ENCODE results near the gene DLX4. TPM values are rescaled to one million over a fixed set of nuclear protein-coding genes. Genes with fewer than 3 reads are reported as not detected.

The DLX4 gene
- total and polyA plus RNA-seq, 4 experiments from 2014 or later = 0.22 to 1.2 (median 0.52) TPM

GRCh38 chr17:49979748-49980479, 10.9 kb downstream of the DLX4 start:
- H3K27me3 ChIP-seq (ENCODE audit: insufficient read depth, low read length) = no peaks in the 10 kb centered on the region

GRCh38 chr17:49980703-49981197, 11.8 kb downstream of the DLX4 start:
- intact Hi-C loops (cut with micrococcal nuclease) = no loop called here
- H3K27me3 ChIP-seq (ENCODE audit: insufficient read depth, low read length) = no peaks in the 10 kb centered on the region

More at GRCh38 chr17:49979748-49980479, 10.9 kb downstream of the DLX4 start:
- ChIA-PET CTCF (ENCODE audit: partially characterized antibody) (interaction anchor here (0.9 to 3.1 kb wide), 5 partner anchors 10 to 116 kb away, joined by 3 to 14 read pairs (median 4); no protein-coding TSS in a partner anchor), POLR2A (ENCODE audit: partially characterized antibody) (no interaction called here)
- Mint-ChIP-seq H3K27ac (no peak overlapping the region), H3K9me3 (no peaks in the 10 kb centered on the region), H3K36me3 (peaks cover 0 to 1% of the 10 kb centered on the region in 2 donors), H3K4me1 (no peaks in the 10 kb centered on the region), H3K4me3 (no peak overlapping the region), H3K27me3 (peaks cover 24 to 41% of the 10 kb centered on the region in 2 donors)
- DNase-seq = no peak
- H3K4me3 ChIP-seq (ENCODE audit: low read length in 2 of 2) = no peak overlapping the region
- H3K4me1 ChIP-seq (ENCODE audit: insufficient read depth, low read length) = no peaks in the 10 kb centered on the region
- no peaks in the 10 kb centered on the region for H3K36me3 ChIP-seq (ENCODE audit: insufficient read depth, low read length)
- no peaks in the 10 kb centered on the region for H3K9me3 ChIP-seq (ENCODE audit: control insufficient read depth in 1 of 2, low read length in 2 of 2)
- H3K27ac ChIP-seq (ENCODE audit: low read depth, low read length) = no peak overlapping the region
- intact Hi-C loops (cut with micrococcal nuclease) = no loop called here

DNA sequence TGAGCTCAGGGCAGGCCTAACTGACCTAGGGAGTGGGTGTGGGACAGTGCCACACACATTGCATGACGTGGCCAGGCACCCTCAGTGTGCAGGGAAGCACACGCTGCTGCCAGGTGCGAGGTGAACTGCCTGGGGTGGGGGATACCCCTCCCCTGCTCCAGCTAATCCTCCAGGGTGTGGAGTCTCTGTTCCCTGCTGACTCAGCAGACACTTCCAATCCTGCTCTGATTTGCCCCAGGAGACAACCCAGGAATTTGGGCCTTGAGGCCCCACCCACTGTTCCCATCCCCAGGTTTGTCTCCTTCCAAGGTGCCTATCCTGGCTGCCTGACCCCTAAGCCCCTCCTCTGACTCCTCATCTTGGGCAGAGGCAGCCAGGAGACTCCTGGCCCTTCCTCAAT, 15.3 kb downstream of the DLX4 start:
- intact Hi-C loops (cut with micrococcal nuclease) = no loop called here
- DNase-seq = no peak
- peaks cover 27 to 45% of the 10 kb centered on the region in 2 donors for H3K27me3 Mint-ChIP-seq
- H3K36me3 Mint-ChIP-seq = no peaks in the 10 kb centered on the region
- Histone ChIP-seq H3K27me3 (ENCODE audit: insufficient read depth, low read length) (peaks cover 3% of the 10 kb centered on the region), H3K4me1 (ENCODE audit: insufficient read depth, low read length) (no peaks in the 10 kb centered on the region), H3K36me3 (ENCODE audit: insufficient read depth, low read length) (no peaks in the 10 kb centered on the region), H3K4me3 (ENCODE audit: low read length in 2 of 2) (no peak overlapping the region), H3K27ac (ENCODE audit: low read depth, low read length) (no peak overlapping the region), H3K9me3 (ENCODE audit: control insufficient read depth in 1 of 2, low read length in 2 of 2) (no peaks in the 10 kb centered on the region)
- CTCF ChIA-PET (ENCODE audit: partially characterized antibody) = interaction anchor here (1.0 to 6.7 kb wide), 5 partner anchors 11 to 50 kb away, joined by 3 to 42 read pairs (median 4); no protein-coding TSS in a partner anchor
- POLR2A ChIA-PET (ENCODE audit: partially characterized antibody) = no interaction called here
- H3K9me3 Mint-ChIP-seq = no peaks in the 10 kb centered on the region
- no peaks in the 10 kb centered on the region for H3K4me1 Mint-ChIP-seq
- no peak overlapping the region for H3K4me3 Mint-ChIP-seq
- no peak overlapping the region for H3K27ac Mint-ChIP-seq

More at GRCh38 chr17:49980703-49981197, 11.8 kb downstream of the DLX4 start:
- no peak for DNase-seq
- Histone ChIP-seq H3K27ac (ENCODE audit: low read depth, low read length) (no peak overlapping the region), H3K9me3 (ENCODE audit: control insufficient read depth in 1 of 2, low read length in 2 of 2) (no peaks in the 10 kb centered on the region), H3K4me1 (ENCODE audit: insufficient read depth, low read length) (no peaks in the 10 kb centered on the region), H3K4me3 (ENCODE audit: low read length in 2 of 2) (no peak overlapping the region), H3K36me3 (ENCODE audit: insufficient read depth, low read length) (no peaks in the 10 kb centered on the region)
- no peaks in the 10 kb centered on the region for H3K4me1 Mint-ChIP-seq
- POLR2A ChIA-PET (ENCODE audit: partially characterized antibody) = no interaction called here
- H3K36me3 Mint-ChIP-seq = no peaks in the 10 kb centered on the region
- H3K9me3 Mint-ChIP-seq = no peaks in the 10 kb centered on the region
- CTCF ChIA-PET (ENCODE audit: partially characterized antibody) = interaction anchor here (1.7 to 3.1 kb wide), 3 partner anchors 10 to 28 kb away, joined by 4 to 14 read pairs (median 4); no protein-coding TSS in a partner anchor
- no peak overlapping the region for H3K4me3 Mint-ChIP-seq
- no peak overlapping the region for H3K27ac Mint-ChIP-seq
- peaks cover 21 to 39% of the 10 kb centered on the region in 2 donors for H3K27me3 Mint-ChIP-seq

DNA sequence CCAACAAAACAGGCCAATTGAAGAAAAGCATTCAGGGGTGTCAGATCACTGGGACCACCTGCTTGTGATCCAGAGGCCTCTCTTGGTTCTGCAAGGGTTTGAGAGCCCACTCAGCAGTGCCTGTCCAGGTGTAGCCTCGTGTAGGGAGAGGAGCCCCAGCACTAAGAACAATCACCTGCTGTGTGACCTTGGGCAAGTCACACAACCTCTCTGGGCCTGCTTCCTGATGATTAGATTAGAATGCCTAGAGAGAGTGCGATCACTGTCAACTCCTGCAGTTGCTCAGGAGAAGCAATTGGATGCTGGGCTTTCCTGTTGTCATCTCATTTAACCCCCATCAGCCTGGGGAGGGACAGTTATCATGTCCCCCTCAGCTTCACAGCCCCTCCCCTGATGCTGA, 15.8 kb downstream of the DLX4 start:
- H3K4me1 Mint-ChIP-seq = no peaks in the 10 kb centered on the region
- H3K9me3 Mint-ChIP-seq = no peaks in the 10 kb centered on the region
- CTCF ChIA-PET (ENCODE audit: partially characterized antibody) = interaction anchor here (6.7 kb wide), 1 partner anchor 13 kb away, joined by 42 read pairs; no protein-coding TSS in a partner anchor
- H3K4me3 ChIP-seq (ENCODE audit: low read length in 2 of 2) = no peak overlapping the region
- no peak for DNase-seq
- peaks cover 4% of the 10 kb centered on the region for H3K27me3 ChIP-seq (ENCODE audit: insufficient read depth, low read length)
- no peak overlapping the region for H3K27ac ChIP-seq (ENCODE audit: low read depth, low read length)
- no peaks in the 10 kb centered on the region for H3K36me3 ChIP-seq (ENCODE audit: insufficient read depth, low read length)
- H3K9me3 ChIP-seq (ENCODE audit: control insufficient read depth in 1 of 2, low read length in 2 of 2) = no peaks in the 10 kb centered on the region
- intact Hi-C loops (cut with micrococcal nuclease) = no loop called here
- H3K36me3 Mint-ChIP-seq = no peaks in the 10 kb centered on the region
- H3K4me3 Mint-ChIP-seq = no peak overlapping the region
- H3K4me1 ChIP-seq (ENCODE audit: insufficient read depth, low read length) = no peaks in the 10 kb centered on the region
- no peak overlapping the region for H3K27ac Mint-ChIP-seq
- POLR2A ChIA-PET (ENCODE audit: partially characterized antibody) = no interaction called here
- H3K27me3 Mint-ChIP-seq = peaks cover 27 to 46% of the 10 kb centered on the region in 2 donors

- Mint-ChIP-seq H3K4me1 (peaks cover 0 to 2% (median 0%) of the 10 kb centered on the region in 4 donors), H3K9me3 (no peaks in the 10 kb centered on the region), H3K27ac (no peak overlapping the region), H3K36me3 (no peaks in the 10 kb centered on the region), H3K4me3 (no peak overlapping the region), H3K27me3 (peaks cover 27 to 49% of the 10 kb centered on the region in 2 donors)
- no peaks in the 10 kb centered on the region for H3K9me3 ChIP-seq (ENCODE audit: control insufficient read depth in 1 of 2, low read length in 2 of 2)
- DNase-seq = no peak
- POLR2A ChIA-PET (ENCODE audit: partially characterized antibody) = no interaction called here
- H3K4me1 ChIP-seq (ENCODE audit: insufficient read depth, low read length) = no peaks in the 10 kb centered on the region
- H3K4me3 ChIP-seq (ENCODE audit: low read length in 2 of 2) = no peak overlapping the region
- H3K27ac ChIP-seq (ENCODE audit: low read depth, low read length) = no peak overlapping the region
- H3K36me3 ChIP-seq (ENCODE audit: insufficient read depth, low read length) = no peaks in the 10 kb centered on the region
- H3K27me3 ChIP-seq (ENCODE audit: insufficient read depth, low read length) = peaks cover 4% of the 10 kb centered on the region
- CTCF ChIA-PET (ENCODE audit: partially characterized antibody) = interaction anchor here (6.7 kb wide), 1 partner anchor 13 kb away, joined by 42 read pairs; no protein-coding TSS in a partner anchor
- intact Hi-C loops (cut with micrococcal nuclease) = no loop called here
Observed at GRCh38 chr17:49985310-49985990, 16.5 kb downstream of the DLX4 start.

- peaks cover 4% of the 10 kb centered on the region for H3K27me3 ChIP-seq (ENCODE audit: insufficient read depth, low read length)
- Mint-ChIP-seq H3K27me3 (peaks cover 26 to 55% of the 10 kb centered on the region in 2 donors), H3K4me3 (no peak overlapping the region), H3K9me3 (no peaks in the 10 kb centered on the region), H3K4me1 (peaks cover 0 to 2% (median 0%) of the 10 kb centered on the region in 4 donors), H3K36me3 (no peaks in the 10 kb centered on the region), H3K27ac (no peak overlapping the region)
- no peak overlapping the region for H3K4me3 ChIP-seq (ENCODE audit: low read length in 2 of 2)
- no peak for DNase-seq
- H3K36me3 ChIP-seq (ENCODE audit: insufficient read depth, low read length) = no peaks in the 10 kb centered on the region
- ChIA-PET POLR2A (ENCODE audit: partially characterized antibody) (no interaction called here), CTCF (ENCODE audit: partially characterized antibody) (interaction anchor here (6.7 kb wide), 1 partner anchor 11 kb away, joined by 42 read pairs; no protein-coding TSS in a partner anchor)
- intact Hi-C loops (cut with micrococcal nuclease) = no loop called here
- no peak overlapping the region for H3K27ac ChIP-seq (ENCODE audit: low read depth, low read length)
- no peaks in the 10 kb centered on the region for H3K9me3 ChIP-seq (ENCODE audit: control insufficient read depth in 1 of 2, low read length in 2 of 2)
- H3K4me1 ChIP-seq (ENCODE audit: insufficient read depth, low read length) = no peaks in the 10 kb centered on the region
Observed at GRCh38 chr17:49986396-49987289, 17.7 kb downstream of the DLX4 start.
